Activated T-cell treated with anti-CD3 and anti-CD28 coated beads, Interleukin-2, amount 50 U/mL, for 48 hours (primary cell): ENCODE measurements around the gene RGL4.
"Not testable (repeated sequence)": the region's sequence is repeated elsewhere in the genome, so short reads cannot be mapped to it uniquely, and the experiment has no call there.

Experiments
- DNase-seq, 2 experiments: peaks; one replicate each; pipeline ENCODE4 v3.0.0-alpha.2; 2020

The RGL4 gene

GRCh38 chr22:23700706-23701105 lies 9.9 kb downstream of the RGL4 start:
- no peak for DNase-seq

- no peak for DNase-seq
Measured at GRCh38 chr22:23704062-23704461, 13.2 kb downstream of the RGL4 start.

GRCh38 chr22:23704829-23705228 lies 14.0 kb downstream of the RGL4 start:
- no peak for DNase-seq

- peak; percentile 58 to 62 for DNase-seq
Measured at GRCh38 chr22:23705358-23705757, 14.5 kb downstream of the RGL4 start.

- no peak for DNase-seq
Measured at GRCh38 chr22:23708270-23708669, 17.5 kb downstream of the RGL4 start.

- no peak for DNase-seq
Measured at GRCh38 chr22:23709107-23709506, 18.3 kb downstream of the RGL4 start.

GRCh38 chr22:23712256-23712655 lies 21.4 kb downstream of the RGL4 start:
- DNase-seq: no peak

- peak; percentile 60 to 68 for DNase-seq
Measured at GRCh38 chr22:23713696-23714595, 23.1 kb downstream of the RGL4 start.

GRCh38 chr22:23714596-23715578 lies 24.1 kb downstream of the RGL4 start:
- peak in 1 of 2 experiments; percentile 42 for DNase-seq

GRCh38 chr22:23715806-23716375 lies 25.1 kb downstream of the RGL4 start:
- DNase-seq: no peak

GRCh38 chr22:23716811-23717801 lies 26.3 kb downstream of the RGL4 start:
- DNase-seq: peak; percentile 89 to 90

- DNase-seq: no peak
Measured at GRCh38 chr22:23718371-23719165, 27.8 kb downstream of the RGL4 start.

GRCh38 chr22:23720855-23721254 lies 30.0 kb downstream of the RGL4 start:
- DNase-seq: no peak

GRCh38 chr22:23722160-23722559 lies 31.3 kb downstream of the RGL4 start:
- DNase-seq: no peak

- DNase-seq: no peak
Measured at GRCh38 chr22:23722724-23723123, 31.9 kb downstream of the RGL4 start.

GRCh38 chr22:23728108-23728507 lies 37.3 kb downstream of the RGL4 start:
- DNase-seq: not testable (repeated sequence)

- DNase-seq: no peak
Measured at GRCh38 chr22:23737696-23738095, 46.9 kb downstream of the RGL4 start.

GRCh38 chr22:23742505-23743264 lies 51.9 kb downstream of the RGL4 start:
- no peak for DNase-seq

GRCh38 chr22:23743303-23743705 lies 52.5 kb downstream of the RGL4 start:
- DNase-seq: no peak

GRCh38 chr22:23744001-23744400 lies 53.2 kb downstream of the RGL4 start:
- DNase-seq: no peak
